SK-N-SH treated with all-trans-retinoic acid at 6 μM for 48 hours (cell line): ENCODE measurements around the gene NFIX.

Experiments used
- ATAC-seq: fragments of 200-7000 bp; cut with Tn5 transposase; 3 replicates; pipeline ENCODE4 v1.9.1; 2020; ENCODE audit warnings: mild to moderate bottlenecking, moderate library complexity
- ARNTL ChIP-seq: fragments of 450-650 bp; formaldehyde crosslinking; IDR thresholded peaks from 2 replicates; pipeline ENCODE4 v1.5.0; 2020; ENCODE audit warnings: low read depth, mild to moderate bottlenecking, moderate library complexity, borderline replicate concordance
- BACH2 ChIP-seq: fragments of 250-450 bp; sonication (Bioruptor Pico); IDR thresholded peaks from 2 replicates; pipeline ENCODE4 v1.9.0; 2021; ENCODE audit warnings: mild to moderate bottlenecking, borderline replicate concordance
- CSDC2 ChIP-seq: fragments of 250-450 bp; sonication (Bioruptor Pico); IDR thresholded peaks from 2 replicates; pipeline ENCODE4 v1.5.0; 2020; ENCODE audit warnings: mild to moderate bottlenecking, moderate library complexity
- ESRRG ChIP-seq: fragments of 250-450 bp; sonication (Bioruptor Pico); IDR thresholded peaks from 2 replicates; pipeline ENCODE4 v1.6.1; 2021; ENCODE audit warnings: mild to moderate bottlenecking
- GLIS3 ChIP-seq: fragments of 250-450 bp; sonication (Bioruptor Pico); IDR thresholded peaks from 2 replicates; pipeline ENCODE4 v1.5.0; 2020; ENCODE audit warnings: mild to moderate bottlenecking, moderate library complexity
- ISL1 ChIP-seq: fragments of 250-450 bp; sonication (Bioruptor Pico); IDR thresholded peaks from 2 replicates; pipeline ENCODE4 v2.1.2; 2022; ENCODE audit warnings: mild to moderate bottlenecking, moderate library complexity
- OSR1 ChIP-seq: fragments of 250-450 bp; sonication (Bioruptor Pico); IDR thresholded peaks from 2 replicates; pipeline ENCODE4 v1.8.0; 2022; ENCODE audit warnings: moderate library complexity, mild to moderate bottlenecking, inconsistent platforms
- PPARA ChIP-seq: fragments of 250-450 bp; sonication (Bioruptor Pico); IDR thresholded peaks from 2 replicates; pipeline ENCODE4 v1.5.0; 2020; ENCODE audit warnings: mild to moderate bottlenecking, borderline replicate concordance
- RARB ChIP-seq: fragments of 250-450 bp; sonication (Bioruptor Pico); IDR thresholded peaks from 2 replicates; pipeline ENCODE4 v1.8.0; 2021; ENCODE audit warnings: mild to moderate bottlenecking, moderate library complexity
- SNAI2 ChIP-seq: fragments of 250-450 bp; sonication (Bioruptor Pico); IDR thresholded peaks from 2 replicates; pipeline ENCODE4 v1.5.0; 2020; ENCODE audit warnings: mild to moderate bottlenecking, moderate library complexity
- TCF4 ChIP-seq: fragments of 250-450 bp; sonication (Bioruptor Pico); IDR thresholded peaks from 2 replicates; pipeline ENCODE4 v1.8.0; 2021; ENCODE audit warnings: mild to moderate bottlenecking, moderate library complexity, borderline replicate concordance
- ZC3H10 ChIP-seq: fragments of 250-450 bp; sonication (Bioruptor Pico); IDR thresholded peaks from 2 replicates; pipeline ENCODE4 v1.5.1; 2021; ENCODE audit warnings: mild to moderate bottlenecking, moderate library complexity
- ZFP3 ChIP-seq: fragments of 250-450 bp; sonication (Bioruptor Pico); IDR thresholded peaks from 2 replicates; pipeline ENCODE4 v1.5.0; 2020; ENCODE audit warnings: mild to moderate bottlenecking, moderate library complexity
- ZFP30 ChIP-seq: fragments of 450-650 bp; formaldehyde crosslinking; IDR thresholded peaks from 2 replicates; pipeline ENCODE4 v1.5.0; 2022; ENCODE audit warnings: mild to moderate bottlenecking, moderate library complexity
- ZNF565 ChIP-seq: fragments of 450-650 bp; formaldehyde crosslinking; conservative IDR thresholded peaks from 2 replicates; pipeline ENCODE4 v1.5.0; 2020; ENCODE audit warnings: low read depth, mild to moderate bottlenecking, moderate library complexity
- ZNF70 ChIP-seq: fragments of 450-650 bp; formaldehyde crosslinking; IDR thresholded peaks from 2 replicates; pipeline ENCODE4 v1.5.0; 2020; ENCODE audit warnings: mild to moderate bottlenecking, moderate library complexity
- ZNF8 ChIP-seq: fragments of 450-650 bp; formaldehyde crosslinking; IDR thresholded peaks from 2 replicates; pipeline ENCODE4 v1.5.0; 2020; ENCODE audit warnings: mild to moderate bottlenecking, moderate library complexity
- TF ChIP-seq, protein P1 (sequence below): fragments of 250-450 bp; sonication (Bioruptor Pico); IDR thresholded peaks from 2 replicates; pipeline ENCODE4 v1.8.0; 2020; ENCODE audit warnings: mild to moderate bottlenecking, moderate library complexity, borderline replicate concordance
- TF ChIP-seq, protein P2 (sequence below): fragments of 250-450 bp; sonication (Bioruptor Pico); IDR thresholded peaks from 2 replicates; pipeline ENCODE4 v1.5.1; 2020; ENCODE audit warnings: low read depth, mild to moderate bottlenecking, moderate library complexity
- TF ChIP-seq, protein P3 (sequence below): fragments of 250-450 bp; sonication (Bioruptor Pico); IDR thresholded peaks from 2 replicates; pipeline ENCODE4 v1.8.0; 2021; ENCODE audit warnings: low read depth, mild to moderate bottlenecking, moderate library complexity, borderline replicate concordance
- TF ChIP-seq, protein P4 (sequence below): fragments of 250-450 bp; sonication (Bioruptor Pico); IDR thresholded peaks from 2 replicates; pipeline ENCODE4 v1.5.0; 2020; ENCODE audit warnings: mild to moderate bottlenecking, moderate library complexity
- TF ChIP-seq, protein P5 (sequence below): fragments of 250-450 bp; sonication (Bioruptor Pico); IDR thresholded peaks from 2 replicates; pipeline ENCODE4 v1.5.1; 2021; ENCODE audit warnings: mild to moderate bottlenecking, moderate library complexity

NFIX gene

DNA sequence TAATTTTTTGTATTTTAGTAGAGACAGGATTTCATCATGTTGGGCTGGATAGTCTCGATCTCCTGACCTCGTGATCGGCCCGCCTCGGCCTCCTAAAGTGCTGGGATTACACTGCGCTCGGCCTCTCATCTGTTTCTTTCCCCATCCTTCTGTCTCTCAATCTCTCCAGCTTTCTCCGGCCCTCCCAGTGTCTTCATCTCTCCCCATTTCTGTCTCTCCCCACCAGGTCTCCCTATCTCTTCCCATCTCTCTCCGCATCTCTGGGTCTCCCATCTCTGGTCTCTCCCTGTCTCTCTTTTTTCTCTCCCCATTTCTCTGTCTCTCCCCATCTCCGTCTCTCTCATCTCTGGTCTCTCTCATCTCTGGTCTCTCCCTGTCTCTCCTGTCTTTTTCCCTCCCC, 12.2 kb upstream of the NFIX start (continued):
- TF ChIP-seq, protein P1, sequence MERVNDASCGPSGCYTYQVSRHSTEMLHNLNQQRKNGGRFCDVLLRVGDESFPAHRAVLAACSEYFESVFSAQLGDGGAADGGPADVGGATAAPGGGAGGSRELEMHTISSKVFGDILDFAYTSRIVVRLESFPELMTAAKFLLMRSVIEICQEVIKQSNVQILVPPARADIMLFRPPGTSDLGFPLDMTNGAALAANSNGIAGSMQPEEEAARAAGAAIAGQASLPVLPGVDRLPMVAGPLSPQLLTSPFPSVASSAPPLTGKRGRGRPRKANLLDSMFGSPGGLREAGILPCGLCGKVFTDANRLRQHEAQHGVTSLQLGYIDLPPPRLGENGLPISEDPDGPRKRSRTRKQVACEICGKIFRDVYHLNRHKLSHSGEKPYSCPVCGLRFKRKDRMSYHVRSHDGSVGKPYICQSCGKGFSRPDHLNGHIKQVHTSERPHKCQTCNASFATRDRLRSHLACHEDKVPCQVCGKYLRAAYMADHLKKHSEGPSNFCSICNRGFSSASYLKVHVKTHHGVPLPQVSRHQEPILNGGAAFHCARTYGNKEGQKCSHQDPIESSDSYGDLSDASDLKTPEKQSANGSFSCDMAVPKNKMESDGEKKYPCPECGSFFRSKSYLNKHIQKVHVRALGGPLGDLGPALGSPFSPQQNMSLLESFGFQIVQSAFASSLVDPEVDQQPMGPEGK (CRISPR knock-in tag) = no peak
- TF ChIP-seq, protein P2, sequence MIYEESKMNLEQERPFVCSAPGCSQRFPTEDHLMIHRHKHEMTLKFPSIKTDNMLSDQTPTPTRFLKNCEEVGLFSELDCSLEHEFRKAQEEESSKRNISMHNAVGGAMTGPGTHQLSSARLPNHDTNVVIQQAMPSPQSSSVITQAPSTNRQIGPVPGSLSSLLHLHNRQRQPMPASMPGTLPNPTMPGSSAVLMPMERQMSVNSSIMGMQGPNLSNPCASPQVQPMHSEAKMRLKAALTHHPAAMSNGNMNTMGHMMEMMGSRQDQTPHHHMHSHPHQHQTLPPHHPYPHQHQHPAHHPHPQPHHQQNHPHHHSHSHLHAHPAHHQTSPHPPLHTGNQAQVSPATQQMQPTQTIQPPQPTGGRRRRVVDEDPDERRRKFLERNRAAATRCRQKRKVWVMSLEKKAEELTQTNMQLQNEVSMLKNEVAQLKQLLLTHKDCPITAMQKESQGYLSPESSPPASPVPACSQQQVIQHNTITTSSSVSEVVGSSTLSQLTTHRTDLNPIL (CRISPR knock-in tag) = no peak
- TF ChIP-seq ZNF565 (no peak), TCF4 (CRISPR knock-in tag) (no peak), CSDC2 (CRISPR knock-in tag) (no peak), ZFP30 (no peak), ZNF8 (CRISPR knock-in tag) (no peak), OSR1 (CRISPR knock-in tag) (no peak)
- TF ChIP-seq, protein P3, sequence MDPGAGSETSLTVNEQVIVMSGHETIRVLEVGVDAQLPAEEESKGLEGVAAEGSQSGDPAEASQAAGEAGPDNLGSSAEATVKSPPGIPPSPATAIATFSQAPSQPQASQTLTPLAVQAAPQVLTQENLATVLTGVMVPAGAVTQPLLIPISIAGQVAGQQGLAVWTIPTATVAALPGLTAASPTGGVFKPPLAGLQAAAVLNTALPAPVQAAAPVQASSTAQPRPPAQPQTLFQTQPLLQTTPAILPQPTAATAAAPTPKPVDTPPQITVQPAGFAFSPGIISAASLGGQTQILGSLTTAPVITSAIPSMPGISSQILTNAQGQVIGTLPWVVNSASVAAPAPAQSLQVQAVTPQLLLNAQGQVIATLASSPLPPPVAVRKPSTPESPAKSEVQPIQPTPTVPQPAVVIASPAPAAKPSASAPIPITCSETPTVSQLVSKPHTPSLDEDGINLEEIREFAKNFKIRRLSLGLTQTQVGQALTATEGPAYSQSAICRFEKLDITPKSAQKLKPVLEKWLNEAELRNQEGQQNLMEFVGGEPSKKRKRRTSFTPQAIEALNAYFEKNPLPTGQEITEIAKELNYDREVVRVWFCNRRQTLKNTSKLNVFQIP (CRISPR knock-in tag) = no peak

DNA sequence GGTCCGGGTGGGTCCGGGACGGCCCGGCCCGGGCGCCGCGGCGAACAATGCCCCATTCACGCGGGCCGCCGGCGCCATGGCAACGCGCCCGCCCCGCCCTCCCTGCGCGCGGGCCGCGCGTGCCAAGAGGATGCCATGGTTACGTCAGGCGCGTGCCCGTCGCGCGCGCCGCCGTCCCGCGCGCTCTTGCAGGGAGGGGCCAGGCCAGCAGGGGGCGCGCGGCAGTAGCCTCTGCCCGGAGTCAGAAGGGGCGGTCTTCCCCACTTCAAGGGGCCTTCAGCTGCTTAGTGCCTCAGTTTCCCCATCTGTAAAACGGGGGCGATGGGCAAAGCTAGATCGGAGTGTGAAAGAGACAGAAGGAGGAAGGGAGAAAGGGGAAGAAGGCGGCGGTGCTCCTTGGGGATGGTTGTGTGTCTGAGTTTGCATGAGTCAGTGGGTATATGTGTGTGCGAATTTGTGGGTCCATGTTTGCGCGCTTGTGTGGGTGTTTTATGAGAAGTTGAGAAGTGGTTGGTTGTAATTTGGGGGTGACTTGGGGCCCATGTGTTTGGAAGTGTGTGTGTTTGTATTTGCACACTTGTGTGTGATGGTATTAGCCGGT, 11.6 kb upstream of the NFIX start:
- peak; percentile 80 for ATAC-seq

DNA sequence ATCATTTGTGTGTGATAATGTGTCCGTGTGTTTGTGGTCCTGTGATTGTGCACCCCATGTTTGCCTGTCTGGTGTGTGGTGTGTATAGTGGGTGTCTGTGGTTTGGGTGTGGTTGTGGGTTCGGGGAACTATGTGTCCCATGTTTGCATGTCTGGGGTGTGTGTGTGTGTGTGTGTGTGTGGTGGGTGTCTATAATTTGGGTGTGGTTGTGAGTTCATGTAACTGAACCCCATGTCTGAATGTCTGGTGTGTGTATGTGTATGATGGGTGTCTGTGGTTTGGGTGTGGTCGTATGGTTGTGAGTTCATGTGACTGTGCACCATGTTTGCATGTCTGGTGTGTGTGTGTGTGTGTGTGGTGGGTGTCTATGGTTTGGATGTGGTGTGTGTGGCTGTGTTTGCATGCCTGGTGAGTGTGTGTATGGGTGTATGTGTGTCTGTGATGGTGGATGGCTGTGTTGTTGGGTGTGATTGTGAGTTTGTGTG, 11.1 kb upstream of the NFIX start:
- ATAC-seq = no peak
- TF ChIP-seq ZNF565 = no peak
- TF ChIP-seq PPARA (CRISPR knock-in tag) = no peak
- TF ChIP-seq ZC3H10 (CRISPR knock-in tag) = no peak
- TF ChIP-seq ZFP30 = no peak
- TF ChIP-seq BACH2 (CRISPR knock-in tag) = no peak
- TF ChIP-seq, protein P2 (CRISPR knock-in tag) = no peak
- TF ChIP-seq GLIS3 (CRISPR knock-in tag) = no peak
- TF ChIP-seq ESRRG (CRISPR knock-in tag) = no peak
- TF ChIP-seq ZNF8 (CRISPR knock-in tag) = no peak
- no peak for TF ChIP-seq TCF4 (CRISPR knock-in tag)
- TF ChIP-seq, protein P1 (CRISPR knock-in tag) = no peak
- TF ChIP-seq CSDC2 (CRISPR knock-in tag) = no peak
- no peak for TF ChIP-seq ZFP3 (CRISPR knock-in tag)
- TF ChIP-seq ZNF70 (CRISPR knock-in tag) = no peak
- no peak for TF ChIP-seq ISL1 (CRISPR knock-in tag)

More for the DNA sequence above, 11.6 kb upstream of the NFIX start:
- TF ChIP-seq ZFP30 (0 out of 2 replicates have a peak, but pooled peaks have one; percentile 30), BACH2 (CRISPR knock-in tag) (peak; percentile 79; the same call in 1 of the 2 replicates), ZNF70 (CRISPR knock-in tag) (0 out of 2 replicates have a peak, but pooled peaks have one; percentile 56), SNAI2 (CRISPR knock-in tag) (peak; percentile 98), CSDC2 (CRISPR knock-in tag) (peak; percentile 96), ISL1 (CRISPR knock-in tag) (no peak), RARB (CRISPR knock-in tag) (no peak), OSR1 (CRISPR knock-in tag) (peak; percentile 54; the same call in 1 of the 2 replicates), ZFP3 (CRISPR knock-in tag) (peak; percentile 81; the same call in 1 of the 2 replicates), PPARA (CRISPR knock-in tag) (peak; percentile 89; the same call in 1 of the 2 replicates), ARNTL (CRISPR knock-in tag) (peak; percentile 67; the same call in 1 of the 2 replicates), ZC3H10 (CRISPR knock-in tag) (peak; percentile 65), ZNF565 (peak; percentile 95), TCF4 (CRISPR knock-in tag) (no peak), GLIS3 (CRISPR knock-in tag) (no peak)
- TF ChIP-seq, protein P4, sequence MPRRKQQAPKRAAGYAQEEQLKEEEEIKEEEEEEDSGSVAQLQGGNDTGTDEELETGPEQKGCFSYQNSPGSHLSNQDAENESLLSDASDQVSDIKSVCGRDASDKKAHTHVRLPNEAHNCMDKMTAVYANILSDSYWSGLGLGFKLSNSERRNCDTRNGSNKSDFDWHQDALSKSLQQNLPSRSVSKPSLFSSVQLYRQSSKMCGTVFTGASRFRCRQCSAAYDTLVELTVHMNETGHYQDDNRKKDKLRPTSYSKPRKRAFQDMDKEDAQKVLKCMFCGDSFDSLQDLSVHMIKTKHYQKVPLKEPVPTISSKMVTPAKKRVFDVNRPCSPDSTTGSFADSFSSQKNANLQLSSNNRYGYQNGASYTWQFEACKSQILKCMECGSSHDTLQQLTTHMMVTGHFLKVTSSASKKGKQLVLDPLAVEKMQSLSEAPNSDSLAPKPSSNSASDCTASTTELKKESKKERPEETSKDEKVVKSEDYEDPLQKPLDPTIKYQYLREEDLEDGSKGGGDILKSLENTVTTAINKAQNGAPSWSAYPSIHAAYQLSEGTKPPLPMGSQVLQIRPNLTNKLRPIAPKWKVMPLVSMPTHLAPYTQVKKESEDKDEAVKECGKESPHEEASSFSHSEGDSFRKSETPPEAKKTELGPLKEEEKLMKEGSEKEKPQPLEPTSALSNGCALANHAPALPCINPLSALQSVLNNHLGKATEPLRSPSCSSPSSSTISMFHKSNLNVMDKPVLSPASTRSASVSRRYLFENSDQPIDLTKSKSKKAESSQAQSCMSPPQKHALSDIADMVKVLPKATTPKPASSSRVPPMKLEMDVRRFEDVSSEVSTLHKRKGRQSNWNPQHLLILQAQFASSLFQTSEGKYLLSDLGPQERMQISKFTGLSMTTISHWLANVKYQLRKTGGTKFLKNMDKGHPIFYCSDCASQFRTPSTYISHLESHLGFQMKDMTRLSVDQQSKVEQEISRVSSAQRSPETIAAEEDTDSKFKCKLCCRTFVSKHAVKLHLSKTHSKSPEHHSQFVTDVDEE (CRISPR knock-in tag) = peak; percentile 97
- TF ChIP-seq, protein P5, sequence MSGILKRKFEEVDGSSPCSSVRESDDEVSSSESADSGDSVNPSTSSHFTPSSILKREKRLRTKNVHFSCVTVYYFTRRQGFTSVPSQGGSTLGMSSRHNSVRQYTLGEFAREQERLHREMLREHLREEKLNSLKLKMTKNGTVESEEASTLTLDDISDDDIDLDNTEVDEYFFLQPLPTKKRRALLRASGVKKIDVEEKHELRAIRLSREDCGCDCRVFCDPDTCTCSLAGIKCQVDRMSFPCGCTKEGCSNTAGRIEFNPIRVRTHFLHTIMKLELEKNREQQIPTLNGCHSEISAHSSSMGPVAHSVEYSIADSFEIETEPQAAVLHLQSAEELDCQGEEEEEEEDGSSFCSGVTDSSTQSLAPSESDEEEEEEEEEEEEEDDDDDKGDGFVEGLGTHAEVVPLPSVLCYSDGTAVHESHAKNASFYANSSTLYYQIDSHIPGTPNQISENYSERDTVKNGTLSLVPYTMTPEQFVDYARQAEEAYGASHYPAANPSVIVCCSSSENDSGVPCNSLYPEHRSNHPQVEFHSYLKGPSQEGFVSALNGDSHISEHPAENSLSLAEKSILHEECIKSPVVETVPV = no peak
- TF ChIP-seq, all 23 proteins: peak for 12
